Natural killer cell (primary cell): ENCODE data around the gene TRAF3. TPM values are rescaled to one million over a fixed set of nuclear protein-coding genes. Genes with fewer than 3 reads are reported as not detected.
"Not testable (repeated sequence)": the region's sequence is repeated elsewhere in the genome, so short reads cannot be mapped to it uniquely, and the experiment has no call there.

ENCODE experiments used
- ATAC-seq, 3 donors: fragments of 150-1000 bp in 2 of 3; fragments of 200-7000 bp in 1 of 3; cut with Tn5 transposase; 1 replicate in 1 of 3; 2 replicates in 2 of 3; pipeline ENCODE4 v1.10.0; 2021; ENCODE audit warnings: mild to moderate bottlenecking in 2 of 3, moderate library complexity in 2 of 3
- DNase-seq, 2 donors: peaks; one replicate each; pipeline versions ENCODE4 v3.0.0 to v3.0.0-alpha.2; 2013 to 2021; ENCODE audit warnings: mixed read lengths in 1 of 2
- H3K27ac ChIP-seq: one replicate; pipeline ENCODE4 v1.5.1; 2013; ENCODE audit warnings: mild to moderate bottlenecking, low read length
- H3K27me3 ChIP-seq: one replicate; pipeline ENCODE4 v1.6.1; 2013; ENCODE audit warnings: low read length; ENCODE audit not compliant: control insufficient read depth, insufficient read depth
- H3K36me3 ChIP-seq: one replicate; pipeline ENCODE4 v1.6.1; 2013; ENCODE audit warnings: low read length; ENCODE audit not compliant: control insufficient read depth, insufficient read depth
- H3K4me1 ChIP-seq: one replicate; pipeline ENCODE4 v1.6.1; 2013; ENCODE audit warnings: low read length; ENCODE audit not compliant: control insufficient read depth, insufficient read depth
- H3K4me3 ChIP-seq: one replicate; pipeline ENCODE4 v1.5.1; 2013; ENCODE audit warnings: low read length
- H3K9me3 ChIP-seq: one replicate; pipeline ENCODE4 v1.6.1; 2013; ENCODE audit warnings: low read length; ENCODE audit not compliant: control insufficient read depth, insufficient read depth
- H3K27ac Mint-ChIP-seq, 2 donors: one replicate each; pipeline ENCODE4 v1.8.0; 2022; ENCODE audit warnings: mild to moderate bottlenecking in 2 of 2, mixed read lengths in 2 of 2, moderate library complexity in 1 of 2
- H3K27me3 Mint-ChIP-seq, 2 donors: one replicate each; pipeline ENCODE4 v1.8.0; 2022; ENCODE audit warnings: low read depth in 2 of 2, mixed read lengths in 2 of 2
- H3K36me3 Mint-ChIP-seq: one replicate; pipeline ENCODE4 v1.8.0; 2022; ENCODE audit warnings: mixed read lengths
- H3K4me1 Mint-ChIP-seq, 2 donors: one replicate each; pipeline ENCODE4 v1.8.0; 2022; ENCODE audit warnings: mixed read lengths in 2 of 2
- H3K4me3 Mint-ChIP-seq: one replicate; pipeline ENCODE4 v1.8.0; 2022; ENCODE audit warnings: mild to moderate bottlenecking, moderate library complexity, mixed read lengths
- H3K9me3 Mint-ChIP-seq, 2 donors: one replicate each; pipeline ENCODE4 v1.8.0; 2022; ENCODE audit warnings: mixed read lengths in 2 of 2
- CTCF ChIP-seq: fragments of 200-600 bp; IDR thresholded peaks from one replicate; pipeline ENCODE4 v1.8.0; 2022; ENCODE audit warnings: antibody characterized with exemption
- WGBS: methylation state at CpG from one replicate; pipeline ENCODE4 v1.1.7; 2013; ENCODE audit warnings: missing lambda C conversion rate; ENCODE audit not compliant: insufficient coverage; 5-methylcytosine and 5-hydroxymethylcytosine counted together
- intact Hi-C: fragments of 100-400 bp; cut with micrococcal nuclease; formaldehyde crosslinking; loops from one replicate; pipeline ENCODE4 v1.14.2; 2022
- total RNA-seq, 4 donors: library from RNA; stranded (reverse); fragments of 120-200 nt in 1 of 4; gene quantifications; one replicate each; pipeline versions ENCODE4 v1.2.3 to v1.2.4, GENCODE V29; 2013 to 2022

Gene TRAF3
- total RNA-seq, 3 donors from 2014 or later (not counting 1 experiment from before 2014, with no cell fraction given): 21.0 to 31.6 (median 23.5) TPM

GRCh38 chr14:102862154-102862773, 85.0 kb downstream of the TRAF3 start:
- peaks cover 8% of the 10 kb centered on the region for H3K9me3 ChIP-seq
- 94% methylated on average over 3 of the region's 3 CpGs for WGBS
- DNase-seq: no peak
- H3K4me1 Mint-ChIP-seq: peaks cover 2 to 3% of the 10 kb centered on the region in 2 donors
- H3K27me3 Mint-ChIP-seq: no peaks in the 10 kb centered on the region
- H3K9me3 Mint-ChIP-seq: peaks cover 6 to 9% of the 10 kb centered on the region in 2 donors
- no peaks in the 10 kb centered on the region for H3K27me3 ChIP-seq
- H3K36me3 Mint-ChIP-seq: peaks cover 15% of the 10 kb centered on the region
- H3K27ac Mint-ChIP-seq: no peak overlapping the region
- TF ChIP-seq CTCF: no peak
- H3K36me3 ChIP-seq: no peaks in the 10 kb centered on the region
- no peak for ATAC-seq
- intact Hi-C loops: no loop called here
- H3K4me1 ChIP-seq: no peaks in the 10 kb centered on the region
- no peak overlapping the region for H3K27ac ChIP-seq
- H3K4me3 Mint-ChIP-seq: no peak overlapping the region
- H3K4me3 ChIP-seq: no peak overlapping the region

GRCh38 chr14:102863381-102863780, 86.1 kb downstream of the TRAF3 start:
- DNase-seq (no peak), ATAC-seq (no peak)
- Histone ChIP-seq H3K27me3 (no peaks in the 10 kb centered on the region), H3K4me3 (no peak overlapping the region), H3K4me1 (no peaks in the 10 kb centered on the region), H3K9me3 (peaks cover 8% of the 10 kb centered on the region), H3K27ac (no peak overlapping the region), H3K36me3 (no peaks in the 10 kb centered on the region)
- Mint-ChIP-seq H3K9me3 (peaks cover 6 to 9% of the 10 kb centered on the region in 2 donors), H3K4me3 (no peak overlapping the region), H3K27me3 (no peaks in the 10 kb centered on the region), H3K4me1 (peaks cover 0 to 6% of the 10 kb centered on the region in 2 donors), H3K36me3 (peaks cover 15% of the 10 kb centered on the region), H3K27ac (no peak overlapping the region)
- intact Hi-C loops: no loop called here
- 100% methylated on average over 3 of the region's 3 CpGs for WGBS
- TF ChIP-seq CTCF: no peak

- H3K4me3 Mint-ChIP-seq, DNase-seq, H3K9me3 ChIP-seq, ATAC-seq, H3K27me3 Mint-ChIP-seq, H3K27ac ChIP-seq, H3K27me3 ChIP-seq, H3K4me3 ChIP-seq, H3K4me1 Mint-ChIP-seq, H3K36me3 ChIP-seq, intact Hi-C loops, H3K4me1 ChIP-seq, H3K27ac Mint-ChIP-seq, H3K9me3 Mint-ChIP-seq: not testable (repeated sequence)
- 94% methylated on average over 2 of the region's 4 CpGs for WGBS
- peaks cover 15% of the 10 kb centered on the region for H3K36me3 Mint-ChIP-seq
Observed at GRCh38 chr14:102865916-102866315, 88.7 kb downstream of the TRAF3 start.

- Mint-ChIP-seq H3K36me3 (peaks cover 9% of the 10 kb centered on the region), H3K9me3 (peaks cover 2% of the 10 kb centered on the region in 2 donors), H3K27ac (no peak overlapping the region), H3K4me3 (no peak overlapping the region), H3K4me1 (peaks cover 0 to 6% of the 10 kb centered on the region in 2 donors), H3K27me3 (no peaks in the 10 kb centered on the region)
- Histone ChIP-seq H3K36me3 (peaks cover 17% of the 10 kb centered on the region), H3K4me1 (no peaks in the 10 kb centered on the region), H3K4me3 (no peak overlapping the region), H3K27me3 (no peaks in the 10 kb centered on the region), H3K9me3 (peaks cover 3% of the 10 kb centered on the region), H3K27ac (no peak overlapping the region)
- DNase-seq (no peak), ATAC-seq (no peak)
- no peak for TF ChIP-seq CTCF
- 95% methylated on average over 9 of the region's 9 CpGs for WGBS
- intact Hi-C loops: no loop called here
Observed at GRCh38 chr14:102866982-102867761, 89.9 kb downstream of the TRAF3 start.
